ENCODE data around the gene XAB2. TPM values are rescaled to one million over a fixed set of nuclear protein-coding genes. Genes with fewer than 3 reads are reported as not detected.

XAB2 gene
- total RNA-seq, 1 donor from 2014 or later, result 43.9 TPM

GRCh38 chr19:7665076-7665475, 35.7 kb upstream of the XAB2 start:
- no peak overlapping the region for H3K27ac Mint-ChIP-seq
- peaks cover 57% of the 10 kb centered on the region for H3K27me3 Mint-ChIP-seq (ENCODE audit: low read depth)
- no peak for TF ChIP-seq CTCF (IDR thresholded peaks at IDR 0.05; ENCODE audit: unreplicated experiment)
- H3K9me3 Mint-ChIP-seq, result no peaks in the 10 kb centered on the region
- no peaks in the 10 kb centered on the region for H3K4me1 Mint-ChIP-seq
- H3K36me3 Mint-ChIP-seq, result no peaks in the 10 kb centered on the region
- DNase-seq (ENCODE audit: low spot score in 2 of 2, unreplicated experiment in 2 of 2), result no peak
- no peak overlapping the region for H3K4me3 Mint-ChIP-seq

- Mint-ChIP-seq H3K36me3 (no peaks in the 10 kb centered on the region), H3K4me3 (no peak overlapping the region), H3K27ac (no peak overlapping the region), H3K4me1 (no peaks in the 10 kb centered on the region), H3K27me3 (ENCODE audit: low read depth) (peaks cover 51% of the 10 kb centered on the region), H3K9me3 (no peaks in the 10 kb centered on the region)
- no peak for DNase-seq (ENCODE audit: low spot score in 2 of 2, unreplicated experiment in 2 of 2)
- TF ChIP-seq CTCF (IDR thresholded peaks at IDR 0.05; ENCODE audit: unreplicated experiment), result no peak
Measured at GRCh38 chr19:7663706-7664105, 34.4 kb upstream of the XAB2 start.

- no peak for TF ChIP-seq CTCF (IDR thresholded peaks at IDR 0.05; ENCODE audit: unreplicated experiment)
- Mint-ChIP-seq H3K36me3 (no peaks in the 10 kb centered on the region), H3K4me1 (no peaks in the 10 kb centered on the region), H3K9me3 (no peaks in the 10 kb centered on the region), H3K4me3 (no peak overlapping the region), H3K27ac (no peak overlapping the region), H3K27me3 (ENCODE audit: low read depth) (peaks cover 48% of the 10 kb centered on the region)
- DNase-seq (ENCODE audit: low spot score in 2 of 2, unreplicated experiment in 2 of 2), result no peak
Measured at GRCh38 chr19:7662657-7663056, 33.3 kb upstream of the XAB2 start.

- H3K27me3 Mint-ChIP-seq (ENCODE audit: low read depth), result peaks cover 43% of the 10 kb centered on the region
- no peak overlapping the region for H3K4me3 Mint-ChIP-seq
- no peaks in the 10 kb centered on the region for H3K36me3 Mint-ChIP-seq
- no peak for TF ChIP-seq CTCF (IDR thresholded peaks at IDR 0.05; ENCODE audit: unreplicated experiment)
- no peak overlapping the region for H3K27ac Mint-ChIP-seq
- no peaks in the 10 kb centered on the region for H3K4me1 Mint-ChIP-seq
- no peak for DNase-seq (ENCODE audit: low spot score in 2 of 2, unreplicated experiment in 2 of 2)
- H3K9me3 Mint-ChIP-seq, result no peaks in the 10 kb centered on the region
Measured at GRCh38 chr19:7661744-7662538, 32.6 kb upstream of the XAB2 start.

GRCh38 chr19:7658219-7658686, 28.9 kb upstream of the XAB2 start:
- DNase-seq (ENCODE audit: low spot score in 2 of 2, unreplicated experiment in 2 of 2), result no peak
- no peaks in the 10 kb centered on the region for H3K36me3 Mint-ChIP-seq
- peaks cover 7% of the 10 kb centered on the region for H3K4me1 Mint-ChIP-seq
- H3K27me3 Mint-ChIP-seq (ENCODE audit: low read depth), result peaks cover 34% of the 10 kb centered on the region
- TF ChIP-seq CTCF (IDR thresholded peaks at IDR 0.05; ENCODE audit: unreplicated experiment), result no peak
- no peaks in the 10 kb centered on the region for H3K9me3 Mint-ChIP-seq
- H3K4me3 Mint-ChIP-seq, result no peak overlapping the region
- no peak overlapping the region for H3K27ac Mint-ChIP-seq
